ENCODE results near the gene DHPS. TPM values are rescaled to one million over a fixed set of nuclear protein-coding genes. Genes with fewer than 3 reads are reported as not detected.

The DHPS gene
- polyA plus RNA-seq, 1 experiment, result 59.1 TPM

GRCh38 chr19:12721656-12722565 lies 40.2 kb upstream of the DHPS start:
- peak; percentile 45 for DNase-seq (ENCODE audit: low read depth, low spot score)
- no peak for TF ChIP-seq CTCF (IDR thresholded peaks at IDR 0.05; ENCODE audit: low read depth, low read length)
- peak overlapping the region; percentile 78 for H3K27ac ChIP-seq (ENCODE audit: low read depth, low read length)
- peak overlapping the region; percentile 83 for H3K4me3 ChIP-seq (ENCODE audit: low read depth, low read length)
- no peaks in the 10 kb centered on the region for H3K27me3 ChIP-seq (ENCODE audit: control insufficient read depth, insufficient read depth, low read length)
- ChIA-PET POLR2A (interaction anchor here (0.6 to 3.3 kb wide), 8 partner anchors 12 to 150 kb away, joined by 3 to 25 read pairs (median 6); partner anchors contain the start of genes GET3, JUNB, MAN2B1 and TRIR), CTCF (interaction anchor here (0.6 to 1.8 kb wide), 4 partner anchors 12 to 75 kb away, joined by 3 to 8 read pairs (median 4); no protein-coding TSS in a partner anchor)
- no peaks in the 10 kb centered on the region; the same call in 1 of the 2 replicates for H3K9me3 ChIP-seq (ENCODE audit: control insufficient read depth, insufficient read depth, low read length)

- Histone ChIP-seq H3K27me3 (ENCODE audit: control insufficient read depth, insufficient read depth, low read length) (no peaks in the 10 kb centered on the region), H3K4me3 (ENCODE audit: low read depth, low read length) (peak overlapping the region; percentile 83), H3K27ac (ENCODE audit: low read depth, low read length) (peak overlapping the region; percentile 78), H3K9me3 (ENCODE audit: control insufficient read depth, insufficient read depth, low read length) (no peaks in the 10 kb centered on the region; the same call in 1 of the 2 replicates)
- CTCF ChIA-PET, result interaction anchor here (0.6 to 1.3 kb wide), 4 partner anchors 36 to 127 kb away, joined by 3 to 4 read pairs (median 3); no protein-coding TSS in a partner anchor
- POLR2A ChIA-PET, result interaction anchor here (0.6 to 3.3 kb wide), 4 partner anchors 13 to 72 kb away, joined by 3 to 25 read pairs (median 19); partner anchors contain the start of genes GET3, JUNB, MAN2B1 and TRIR
- no peak for DNase-seq (ENCODE audit: low read depth, low spot score)
- TF ChIP-seq CTCF (IDR thresholded peaks at IDR 0.05; ENCODE audit: low read depth, low read length), result no peak
These were observed 39.4 kb upstream of the DHPS start for GRCh38 chr19:12720851-12721655.

GRCh38 chr19:12720296-12720695 lies 38.6 kb upstream of the DHPS start:
- Histone ChIP-seq H3K4me3 (ENCODE audit: low read depth, low read length) (peak overlapping the region; percentile 83), H3K9me3 (ENCODE audit: control insufficient read depth, insufficient read depth, low read length) (no peaks in the 10 kb centered on the region; the same call in 1 of the 2 replicates), H3K27me3 (ENCODE audit: control insufficient read depth, insufficient read depth, low read length) (no peaks in the 10 kb centered on the region), H3K27ac (ENCODE audit: low read depth, low read length) (peak overlapping the region; percentile 57)
- CTCF ChIA-PET, result interaction anchor here (1.0 to 1.3 kb wide), 2 partner anchors 38 to 128 kb away, joined by 3 read pairs; no protein-coding TSS in a partner anchor
- no peak for TF ChIP-seq CTCF (IDR thresholded peaks at IDR 0.05; ENCODE audit: low read depth, low read length)
- POLR2A ChIA-PET, result no interaction called here
- no peak for DNase-seq (ENCODE audit: low read depth, low spot score)

- Histone ChIP-seq H3K9me3 (ENCODE audit: control insufficient read depth, insufficient read depth, low read length) (no peaks in the 10 kb centered on the region), H3K27me3 (ENCODE audit: control insufficient read depth, insufficient read depth, low read length) (no peaks in the 10 kb centered on the region), H3K27ac (ENCODE audit: low read depth, low read length) (no peak overlapping the region), H3K4me3 (ENCODE audit: low read depth, low read length) (no peak overlapping the region)
- DNase-seq (ENCODE audit: low read depth, low spot score), result no peak
- ChIA-PET POLR2A (no interaction called here), CTCF (interaction anchor here (1.2 to 1.8 kb wide), 3 partner anchors 41 to 132 kb away, joined by 3 to 10 read pairs (median 9); no protein-coding TSS in a partner anchor)
- no peak for TF ChIP-seq CTCF (IDR thresholded peaks at IDR 0.05; ENCODE audit: low read depth, low read length)
These were observed 34.2 kb upstream of the DHPS start for GRCh38 chr19:12715929-12716328.
